Tibial nerve (tissue), 4 donors: ENCODE measurements around the gene TMEM44. TPM values are rescaled to one million over a fixed set of nuclear protein-coding genes. Genes with fewer than 3 reads are reported as not detected.

Source experiments
- DNase-seq, 2 donors: peaks; one replicate each; pipeline ENCODE4 v3.0.0-alpha.2; 2019; ENCODE audit warnings: low spot score in 2 of 2
- H3K27ac ChIP-seq, 4 donors: fragments of 200-600 bp; sonication (generic) in 3 of 4; one replicate each; pipeline ENCODE4 v1.5.1; 2017 to 2019; ENCODE audit warnings: mild to moderate bottlenecking in 1 of 4
- H3K27me3 ChIP-seq, 2 donors: fragments of 200-600 bp; sonication (generic) in 1 of 2; one replicate each; pipeline versions ENCODE4 v1.5.1 to v1.6.0; 2017 to 2019
- H3K36me3 ChIP-seq, 3 donors: fragments of 200-600 bp; sonication (generic); one replicate each; pipeline ENCODE4 v1.5.1; 2018 to 2019
- H3K4me1 ChIP-seq, 4 donors: fragments of 200-600 bp; sonication (generic) in 3 of 4; one replicate each; pipeline ENCODE4 v1.5.1; 2017 to 2019
- H3K4me3 ChIP-seq, 4 donors: fragments of 200-600 bp; sonication (generic) in 3 of 4; one replicate each; pipeline ENCODE4 v1.5.1; 2017 to 2019; ENCODE audit warnings: mild to moderate bottlenecking in 1 of 4, moderate library complexity in 1 of 4
- H3K9me3 ChIP-seq, 4 donors: fragments of 200-600 bp; sonication (generic) in 3 of 4; one replicate each; pipeline ENCODE4 v1.5.1; 2017 to 2019
- CTCF ChIP-seq, 5 experiments: fragments of 200-600 bp in 3 of 5; fragments of 450-650 bp in 2 of 5; sonication (generic) in 3 of 5; IDR thresholded peaks; one replicate each; pipeline ENCODE4 v1.5.1; 2016 to 2019; ENCODE audit warnings: antibody characterized with exemption in 5 of 5, mild to moderate bottlenecking in 3 of 5, moderate library complexity in 2 of 5
- EP300 ChIP-seq, 2 donors: sonication (generic); formaldehyde crosslinking; IDR thresholded peaks; one replicate each; pipeline ENCODE4 v1.6.1; 2017; ENCODE audit warnings: antibody characterized with exemption in 2 of 2, mild to moderate bottlenecking in 1 of 2
- POLR2A ChIP-seq, 2 donors: fragments of 450-650 bp; IDR thresholded peaks; one replicate each; pipeline ENCODE4 v1.6.1; 2017; ENCODE audit warnings: antibody characterized with exemption in 2 of 2, mild to moderate bottlenecking in 2 of 2, moderate library complexity in 2 of 2
- WGBS, 2 donors: methylation state at CpG; one replicate each; pipeline ENCODE4 v1.1.5; 2018; 5-methylcytosine and 5-hydroxymethylcytosine counted together
- total RNA-seq, 4 donors: library from RNA; depleted of rRNA; stranded (reverse); fragments of >200 nt; gene quantifications; one replicate each; pipeline ENCODE4 v1.1.0, GENCODE V29; 2016

Gene TMEM44
- total RNA-seq, 4 donors from 2014 or later: 14.9 to 17.4 (median 16.5) TPM

GRCh38 chr3:194574639-194575483, 58.4 kb downstream of the TMEM44 start:
- no peak for DNase-seq
- H3K27ac ChIP-seq: peak overlapping the region in 1 of 4 donors; percentile 3
- no peak for TF ChIP-seq CTCF (IDR thresholded peaks at IDR 0.05)
- TF ChIP-seq POLR2A (IDR thresholded peaks at IDR 0.05): no peak
- no peak for TF ChIP-seq EP300 (IDR thresholded peaks at IDR 0.05)

GRCh38 chr3:194573680-194574437, 59.4 kb downstream of the TMEM44 start:
- TF ChIP-seq CTCF (IDR thresholded peaks at IDR 0.05) (peak; percentile 33 to 66 (median 59)), EP300 (IDR thresholded peaks at IDR 0.05) (no peak), POLR2A (IDR thresholded peaks at IDR 0.05) (no peak)
- H3K4me1 ChIP-seq: peaks cover 0 to 33% (median 11%) of the 10 kb centered on the region in 4 donors
- H3K27me3 ChIP-seq: no peaks in the 10 kb centered on the region
- H3K4me3 ChIP-seq: no peak overlapping the region
- no peaks in the 10 kb centered on the region for H3K9me3 ChIP-seq
- H3K27ac ChIP-seq: peak overlapping the region in 1 of 4 donors; percentile 79
- no peaks in the 10 kb centered on the region for H3K36me3 ChIP-seq
- DNase-seq: no peak
- WGBS, 2 donors: 66 to 71% methylated on average over 10 of the region's 10 CpGs

More at GRCh38 chr3:194574639-194575483, 58.4 kb downstream of the TMEM44 start:
- H3K36me3 ChIP-seq: no peaks in the 10 kb centered on the region
- H3K9me3 ChIP-seq: no peaks in the 10 kb centered on the region
- no peaks in the 10 kb centered on the region for H3K27me3 ChIP-seq
- H3K4me3 ChIP-seq: no peak overlapping the region
- H3K4me1 ChIP-seq: peaks cover 0 to 33% (median 11%) of the 10 kb centered on the region in 4 donors
- 73 to 84% methylated on average over 14 to 15 of the region's 15 CpGs for WGBS, 2 donors

GRCh38 chr3:194572944-194573491, 60.2 kb downstream of the TMEM44 start:
- no peak for DNase-seq
- Histone ChIP-seq H3K27ac (peak overlapping the region in 3 of 4 donors; percentile 46 to 79 (median 77)), H3K4me3 (no peak overlapping the region), H3K27me3 (no peaks in the 10 kb centered on the region), H3K4me1 (peaks cover 0 to 33% (median 11%) of the 10 kb centered on the region in 4 donors), H3K9me3 (no peaks in the 10 kb centered on the region), H3K36me3 (no peaks in the 10 kb centered on the region)
- WGBS, 2 donors: 76 to 81% methylated on average over 16 of the region's 16 CpGs
- no peak for TF ChIP-seq CTCF (IDR thresholded peaks at IDR 0.05)
- no peak for TF ChIP-seq POLR2A (IDR thresholded peaks at IDR 0.05)
- TF ChIP-seq EP300 (IDR thresholded peaks at IDR 0.05): no peak

GRCh38 chr3:194572143-194572789, 61.0 kb downstream of the TMEM44 start:
- Histone ChIP-seq H3K4me3 (no peak overlapping the region), H3K27ac (peak overlapping the region; percentile 40 to 79 (median 62))
- WGBS, 2 donors: 16 to 18% methylated on average over 18 of the region's 18 CpGs

More at GRCh38 chr3:194572143-194572789, 61.0 kb downstream of the TMEM44 start:
- Histone ChIP-seq H3K4me1 (peaks cover 0 to 33% (median 11%) of the 10 kb centered on the region in 4 donors), H3K36me3 (no peaks in the 10 kb centered on the region), H3K9me3 (no peaks in the 10 kb centered on the region), H3K27me3 (no peaks in the 10 kb centered on the region)
- peak; percentile 58 to 69 for DNase-seq
- TF ChIP-seq POLR2A (IDR thresholded peaks at IDR 0.05) (peak in 1 of 2 donors; percentile 14), CTCF (IDR thresholded peaks at IDR 0.05) (no peak), EP300 (IDR thresholded peaks at IDR 0.05) (peak; percentile 64 to 87)
